ENCODE results near the gene TPO. TPM values are rescaled to one million over a fixed set of nuclear protein-coding genes. Genes with fewer than 3 reads are reported as not detected.

Gene TPO
- total RNA-seq, 1 experiment from 2014 or later, result not detected

DNA sequence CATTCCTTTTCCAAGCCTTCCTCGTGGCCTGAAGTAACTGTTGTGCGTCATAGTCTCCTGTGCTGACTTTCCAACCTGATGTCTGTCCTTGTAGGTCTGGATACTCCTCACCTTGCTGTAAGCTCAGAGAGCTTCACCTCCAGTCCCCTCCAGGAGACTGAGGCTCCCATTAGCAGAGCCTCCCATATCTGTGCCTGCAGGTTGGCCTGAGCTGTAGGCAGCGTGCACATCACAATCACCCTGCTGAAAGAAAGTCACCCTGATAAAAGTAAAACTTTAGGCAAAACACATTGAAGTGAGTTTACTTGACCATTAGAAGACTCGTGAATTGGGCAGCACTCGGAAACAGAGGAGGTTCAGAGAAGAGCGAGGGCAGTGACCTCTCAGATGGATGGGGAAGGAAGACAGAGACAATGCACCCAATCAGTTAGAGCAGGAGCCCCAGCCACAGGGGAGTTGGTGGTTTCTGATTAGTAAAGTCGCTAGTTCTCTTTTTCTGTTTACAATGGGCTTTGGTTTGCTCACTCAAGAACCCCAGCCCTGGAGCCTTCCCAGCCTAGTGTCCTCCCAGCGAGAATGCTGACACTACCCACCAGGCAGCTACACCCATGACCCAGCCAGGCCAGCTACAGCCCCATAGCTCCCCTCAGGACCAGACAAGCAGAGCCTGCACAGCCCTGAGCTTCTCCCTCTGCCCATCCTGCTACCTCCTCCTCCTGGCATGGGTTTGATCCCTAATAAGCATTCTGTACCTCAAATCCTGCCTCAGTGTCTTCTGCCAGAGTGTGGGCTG is 12.1 kb upstream of the TPO start:
- CTCF ChIA-PET, result no interaction called here
- Mint-ChIP-seq H3K27me3 (ENCODE audit: unreplicated experiment) (no peaks in the 10 kb centered on the region), H3K9me3 (ENCODE audit: low read depth, unreplicated experiment) (peaks cover 19% of the 10 kb centered on the region), H3K36me3 (ENCODE audit: insufficient read depth, unreplicated experiment) (no peaks in the 10 kb centered on the region), H3K27ac (ENCODE audit: unreplicated experiment) (no peak overlapping the region), H3K4me3 (ENCODE audit: low read depth, unreplicated experiment) (no peak overlapping the region), H3K4me1 (ENCODE audit: low read depth, unreplicated experiment) (no peaks in the 10 kb centered on the region)
- BruUV-seq (replicated peaks), result no TSS peak
- intact Hi-C loops (cut with micrococcal nuclease; ENCODE audit: unreplicated experiment), result no loop called here
- TF ChIP-seq, protein P1, sequence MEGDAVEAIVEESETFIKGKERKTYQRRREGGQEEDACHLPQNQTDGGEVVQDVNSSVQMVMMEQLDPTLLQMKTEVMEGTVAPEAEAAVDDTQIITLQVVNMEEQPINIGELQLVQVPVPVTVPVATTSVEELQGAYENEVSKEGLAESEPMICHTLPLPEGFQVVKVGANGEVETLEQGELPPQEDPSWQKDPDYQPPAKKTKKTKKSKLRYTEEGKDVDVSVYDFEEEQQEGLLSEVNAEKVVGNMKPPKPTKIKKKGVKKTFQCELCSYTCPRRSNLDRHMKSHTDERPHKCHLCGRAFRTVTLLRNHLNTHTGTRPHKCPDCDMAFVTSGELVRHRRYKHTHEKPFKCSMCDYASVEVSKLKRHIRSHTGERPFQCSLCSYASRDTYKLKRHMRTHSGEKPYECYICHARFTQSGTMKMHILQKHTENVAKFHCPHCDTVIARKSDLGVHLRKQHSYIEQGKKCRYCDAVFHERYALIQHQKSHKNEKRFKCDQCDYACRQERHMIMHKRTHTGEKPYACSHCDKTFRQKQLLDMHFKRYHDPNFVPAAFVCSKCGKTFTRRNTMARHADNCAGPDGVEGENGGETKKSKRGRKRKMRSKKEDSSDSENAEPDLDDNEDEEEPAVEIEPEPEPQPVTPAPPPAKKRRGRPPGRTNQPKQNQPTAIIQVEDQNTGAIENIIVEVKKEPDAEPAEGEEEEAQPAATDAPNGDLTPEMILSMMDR (IDR thresholded peaks at IDR 0.05; ENCODE audit: unreplicated experiment), result no peak
- no peak for DNase-seq

DNA sequence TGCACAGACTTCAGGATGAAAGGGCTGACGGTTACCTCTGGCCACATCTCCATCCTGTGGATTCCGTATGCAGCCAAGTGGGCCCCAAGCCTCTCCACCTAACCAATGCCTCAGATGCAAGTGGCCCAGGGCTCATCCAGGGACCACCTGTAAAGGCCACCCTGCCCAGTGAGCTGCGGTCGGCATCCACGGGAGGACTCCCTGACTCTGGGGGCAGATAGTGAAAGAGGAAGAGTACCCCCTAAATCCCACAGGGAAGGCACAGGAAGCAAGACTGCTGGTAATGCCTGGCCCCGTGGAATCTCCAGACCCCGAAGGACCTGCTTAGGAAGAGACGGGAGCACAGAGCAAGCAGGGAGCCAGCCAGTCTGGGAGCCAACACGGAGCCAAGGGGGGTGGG is 11.2 kb upstream of the TPO start:
- no peaks in the 10 kb centered on the region for H3K27me3 Mint-ChIP-seq (ENCODE audit: unreplicated experiment)
- H3K27ac Mint-ChIP-seq (ENCODE audit: unreplicated experiment), result no peak overlapping the region
- H3K4me1 Mint-ChIP-seq (ENCODE audit: low read depth, unreplicated experiment), result no peaks in the 10 kb centered on the region
- DNase-seq, result no peak
- no peak overlapping the region for H3K4me3 Mint-ChIP-seq (ENCODE audit: low read depth, unreplicated experiment)
- H3K36me3 Mint-ChIP-seq (ENCODE audit: insufficient read depth, unreplicated experiment), result no peaks in the 10 kb centered on the region
- intact Hi-C loops (cut with micrococcal nuclease; ENCODE audit: unreplicated experiment), result no loop called here
- no TSS peak for BruUV-seq (replicated peaks)
- CTCF ChIA-PET, result no interaction called here
- H3K9me3 Mint-ChIP-seq (ENCODE audit: low read depth, unreplicated experiment), result peaks cover 26% of the 10 kb centered on the region
- TF ChIP-seq, protein P1 (IDR thresholded peaks at IDR 0.05; ENCODE audit: unreplicated experiment), result no peak

DNA sequence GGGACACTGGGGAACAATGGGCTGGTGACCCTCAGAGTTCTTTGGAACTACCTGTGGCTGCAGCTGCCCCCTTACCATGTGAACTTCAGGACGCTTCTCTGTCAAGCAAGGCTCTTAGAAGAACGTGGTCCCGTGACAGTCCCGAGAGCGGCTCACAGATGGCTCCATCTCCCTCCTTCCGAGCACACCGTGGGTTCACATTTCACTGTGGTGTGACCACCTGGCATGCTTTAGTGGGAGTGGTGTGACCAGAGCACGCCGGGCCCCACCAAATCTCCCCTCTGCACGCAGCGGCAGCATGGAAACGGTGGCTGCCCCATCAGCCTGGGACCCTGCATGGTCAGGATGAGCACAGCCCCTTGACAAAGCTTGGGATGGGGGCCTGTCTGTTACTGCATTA is 9.7 kb upstream of the TPO start:
- intact Hi-C loops (cut with micrococcal nuclease; ENCODE audit: unreplicated experiment), result no loop called here
- Mint-ChIP-seq H3K36me3 (ENCODE audit: insufficient read depth, unreplicated experiment) (no peaks in the 10 kb centered on the region), H3K27ac (ENCODE audit: unreplicated experiment) (no peak overlapping the region), H3K9me3 (ENCODE audit: low read depth, unreplicated experiment) (peaks cover 30% of the 10 kb centered on the region), H3K27me3 (ENCODE audit: unreplicated experiment) (no peaks in the 10 kb centered on the region), H3K4me3 (ENCODE audit: low read depth, unreplicated experiment) (no peak overlapping the region), H3K4me1 (ENCODE audit: low read depth, unreplicated experiment) (no peaks in the 10 kb centered on the region)
- DNase-seq, result no peak
- CTCF ChIA-PET, result no interaction called here
- BruUV-seq (replicated peaks), result no TSS peak
- TF ChIP-seq, protein P1 (IDR thresholded peaks at IDR 0.05; ENCODE audit: unreplicated experiment), result no peak

DNA sequence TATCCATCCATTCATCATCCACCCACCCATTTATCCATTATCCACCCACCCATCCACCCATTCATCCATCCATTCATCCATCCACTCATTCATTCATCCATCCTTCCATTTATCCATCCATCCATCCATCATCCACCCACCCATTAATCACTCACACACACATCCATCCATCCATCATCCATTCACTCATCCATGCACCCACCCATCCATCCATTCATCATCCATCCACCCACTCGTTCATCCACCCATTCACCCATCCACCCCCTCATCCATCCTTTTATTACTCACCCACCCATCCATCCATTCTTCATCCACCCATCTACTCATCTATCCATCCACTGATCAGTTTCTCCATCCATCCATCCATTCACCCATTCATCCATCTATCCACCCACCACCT is 8.1 kb upstream of the TPO start:
- TF ChIP-seq, protein P1 (IDR thresholded peaks at IDR 0.05; ENCODE audit: unreplicated experiment), result no peak
- peaks cover 26% of the 10 kb centered on the region for H3K9me3 Mint-ChIP-seq (ENCODE audit: low read depth, unreplicated experiment)
- H3K4me1 Mint-ChIP-seq (ENCODE audit: low read depth, unreplicated experiment), result no peaks in the 10 kb centered on the region
- no peaks in the 10 kb centered on the region for H3K36me3 Mint-ChIP-seq (ENCODE audit: insufficient read depth, unreplicated experiment)
- BruUV-seq (replicated peaks), result no TSS peak
- H3K27ac Mint-ChIP-seq (ENCODE audit: unreplicated experiment), result no peak overlapping the region
- DNase-seq, result no peak
- no peaks in the 10 kb centered on the region for H3K27me3 Mint-ChIP-seq (ENCODE audit: unreplicated experiment)
- CTCF ChIA-PET, result no interaction called here
- intact Hi-C loops (cut with micrococcal nuclease; ENCODE audit: unreplicated experiment), result no loop called here
- H3K4me3 Mint-ChIP-seq (ENCODE audit: low read depth, unreplicated experiment), result no peak overlapping the region

Measured in Calu3 (cell line).